Esophagus squamous epithelium (tissue), 4 donors: ENCODE measurements around the gene F7.

Experiments used
- POLR2A ChIP-seq, 4 donors: fragments of 450-650 bp; IDR thresholded peaks; one replicate each; pipeline ENCODE4 v1.6.1; 2017; ENCODE audit warnings: antibody characterized with exemption in 4 of 4, mild to moderate bottlenecking in 4 of 4, moderate library complexity in 3 of 4
- TF ChIP-seq, protein P1 (sequence below), 6 experiments: fragments of 450-650 bp in 4 of 6; fragments of 200-600 bp in 2 of 6; sonication (generic) in 2 of 6; IDR thresholded peaks; one replicate each; pipeline ENCODE4 v1.5.1; 2016 to 2019; ENCODE audit warnings: antibody characterized with exemption in 6 of 6, mild to moderate bottlenecking in 4 of 6, moderate library complexity in 4 of 6

DNA sequence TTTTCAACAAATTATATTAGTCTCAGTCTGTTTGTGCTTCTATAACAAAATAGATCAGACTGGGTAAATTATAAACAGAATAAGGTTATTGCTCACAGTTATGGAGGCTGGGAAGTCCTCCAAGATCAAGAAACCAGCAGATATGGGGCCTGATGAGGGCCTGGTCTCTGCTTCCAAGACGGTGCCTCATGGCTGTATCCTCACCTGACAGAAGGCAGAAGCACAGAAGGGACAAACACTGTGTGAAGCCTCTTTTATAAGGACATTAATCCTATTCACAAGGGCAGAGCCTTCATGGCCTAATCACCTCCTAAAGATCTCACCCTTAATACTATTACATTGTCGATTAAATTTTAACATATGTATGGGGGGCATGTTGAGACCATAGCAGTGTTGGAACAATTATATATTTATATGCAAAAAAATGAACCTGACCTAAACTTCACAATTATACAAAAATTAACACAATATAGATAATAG lies 29.7 kb downstream of the F7 start:
- TF ChIP-seq, protein P1, sequence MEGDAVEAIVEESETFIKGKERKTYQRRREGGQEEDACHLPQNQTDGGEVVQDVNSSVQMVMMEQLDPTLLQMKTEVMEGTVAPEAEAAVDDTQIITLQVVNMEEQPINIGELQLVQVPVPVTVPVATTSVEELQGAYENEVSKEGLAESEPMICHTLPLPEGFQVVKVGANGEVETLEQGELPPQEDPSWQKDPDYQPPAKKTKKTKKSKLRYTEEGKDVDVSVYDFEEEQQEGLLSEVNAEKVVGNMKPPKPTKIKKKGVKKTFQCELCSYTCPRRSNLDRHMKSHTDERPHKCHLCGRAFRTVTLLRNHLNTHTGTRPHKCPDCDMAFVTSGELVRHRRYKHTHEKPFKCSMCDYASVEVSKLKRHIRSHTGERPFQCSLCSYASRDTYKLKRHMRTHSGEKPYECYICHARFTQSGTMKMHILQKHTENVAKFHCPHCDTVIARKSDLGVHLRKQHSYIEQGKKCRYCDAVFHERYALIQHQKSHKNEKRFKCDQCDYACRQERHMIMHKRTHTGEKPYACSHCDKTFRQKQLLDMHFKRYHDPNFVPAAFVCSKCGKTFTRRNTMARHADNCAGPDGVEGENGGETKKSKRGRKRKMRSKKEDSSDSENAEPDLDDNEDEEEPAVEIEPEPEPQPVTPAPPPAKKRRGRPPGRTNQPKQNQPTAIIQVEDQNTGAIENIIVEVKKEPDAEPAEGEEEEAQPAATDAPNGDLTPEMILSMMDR (IDR thresholded peaks at IDR 0.05) = no peak
- TF ChIP-seq POLR2A (IDR thresholded peaks at IDR 0.05) = no peak
